Stimulated activated CD4-positive, alpha-beta T cell treated with anti-CD3 and anti-CD28 coated beads, Interleukin-4, amount 100 ng/mL, for 4 hours (primary cell): ENCODE measurements around the gene ADAM8.
"Not testable (repeated sequence)": the region's sequence is repeated elsewhere in the genome, so short reads cannot be mapped to it uniquely, and the experiment has no call there.

ENCODE experiments used
- DNase-seq, 2 experiments: peaks; one replicate each; pipeline ENCODE4 v3.0.0-alpha.2; 2020

ADAM8 gene

GRCh38 chr10:133247681-133248333 lies 28.9 kb downstream of the ADAM8 start:
- DNase-seq, result no peak

DNA sequence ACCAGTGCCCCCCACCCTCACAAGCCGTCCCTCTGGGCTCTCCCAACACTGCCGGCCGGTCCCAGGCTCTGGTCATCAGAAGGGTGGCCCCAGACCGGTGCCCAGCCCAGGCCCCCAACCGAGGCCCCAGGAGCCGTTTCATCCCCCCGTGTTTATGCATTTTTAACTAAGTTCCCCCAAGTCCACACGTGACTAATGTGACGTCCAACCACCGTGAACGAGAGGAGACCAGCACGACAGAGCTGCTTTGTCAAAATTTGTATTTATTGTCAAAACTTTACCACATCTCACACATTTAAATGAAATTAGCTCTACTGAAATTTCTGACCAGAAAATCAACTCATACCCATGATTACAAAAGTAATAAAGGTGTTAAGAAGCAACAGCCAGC lies 30.4 kb downstream of the ADAM8 start:
- no peak for DNase-seq

GRCh38 chr10:133245439-133246235 lies 31.0 kb downstream of the ADAM8 start:
- no peak for DNase-seq

GRCh38 chr10:133243593-133243992 lies 33.1 kb downstream of the ADAM8 start:
- no peak for DNase-seq

GRCh38 chr10:133242611-133243356 lies 33.9 kb downstream of the ADAM8 start:
- no peak for DNase-seq

DNA sequence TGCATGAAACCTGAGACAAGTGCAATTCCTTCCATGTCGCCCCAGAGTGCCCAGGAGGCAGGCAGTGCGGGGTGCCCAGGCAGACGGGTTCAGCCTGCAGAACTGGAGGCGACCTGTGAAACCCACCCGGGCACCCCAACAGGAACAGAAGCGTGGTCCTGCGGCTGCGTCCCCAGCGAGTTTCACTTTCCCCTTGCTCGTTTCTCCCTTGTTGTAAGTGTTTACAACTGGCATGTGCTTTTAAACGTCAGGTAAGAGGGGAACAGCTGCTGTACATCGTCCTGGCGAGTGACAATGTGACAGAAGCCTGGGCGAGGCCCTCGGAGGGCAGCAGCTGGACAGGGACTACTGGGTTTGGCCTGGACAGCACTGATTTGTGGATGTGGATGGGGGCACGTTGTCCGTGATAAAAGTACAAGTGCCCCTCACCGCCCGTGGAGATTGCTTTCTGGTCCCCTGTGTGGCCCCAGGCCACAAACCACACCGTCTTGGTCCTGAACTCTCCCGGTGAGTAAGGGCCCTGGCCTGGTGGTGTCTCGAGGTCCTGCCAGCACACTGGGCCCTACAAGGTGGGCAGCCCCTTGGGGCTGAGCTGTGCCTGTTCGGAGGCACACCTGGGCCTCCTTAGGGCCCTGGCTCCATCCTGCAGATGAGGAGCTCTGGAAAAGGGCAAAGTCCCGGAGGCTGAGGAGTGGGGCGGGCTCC lies 35.0 kb downstream of the ADAM8 start:
- DNase-seq, result no peak

- no peak for DNase-seq
These were observed 36.7 kb downstream of the ADAM8 start for GRCh38 chr10:133239990-133240389.

DNA sequence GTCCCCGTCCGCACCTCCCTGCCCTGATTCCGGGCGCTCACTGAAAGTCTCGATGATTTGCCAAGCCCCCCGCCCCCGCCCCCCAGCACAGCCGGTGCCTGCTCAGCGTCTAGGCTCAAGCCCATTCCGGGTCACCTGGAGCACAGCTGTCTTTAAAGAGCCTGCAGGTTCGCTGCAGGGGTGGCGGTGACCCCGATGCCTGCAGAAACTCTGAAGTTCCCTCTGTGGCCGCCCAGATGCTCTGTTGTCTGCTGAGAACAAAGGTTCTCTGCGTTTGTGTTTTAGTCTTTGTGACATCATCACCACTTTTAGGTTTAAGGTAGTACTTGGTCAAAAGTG lies 38.2 kb downstream of the ADAM8 start:
- no peak for DNase-seq

DNA sequence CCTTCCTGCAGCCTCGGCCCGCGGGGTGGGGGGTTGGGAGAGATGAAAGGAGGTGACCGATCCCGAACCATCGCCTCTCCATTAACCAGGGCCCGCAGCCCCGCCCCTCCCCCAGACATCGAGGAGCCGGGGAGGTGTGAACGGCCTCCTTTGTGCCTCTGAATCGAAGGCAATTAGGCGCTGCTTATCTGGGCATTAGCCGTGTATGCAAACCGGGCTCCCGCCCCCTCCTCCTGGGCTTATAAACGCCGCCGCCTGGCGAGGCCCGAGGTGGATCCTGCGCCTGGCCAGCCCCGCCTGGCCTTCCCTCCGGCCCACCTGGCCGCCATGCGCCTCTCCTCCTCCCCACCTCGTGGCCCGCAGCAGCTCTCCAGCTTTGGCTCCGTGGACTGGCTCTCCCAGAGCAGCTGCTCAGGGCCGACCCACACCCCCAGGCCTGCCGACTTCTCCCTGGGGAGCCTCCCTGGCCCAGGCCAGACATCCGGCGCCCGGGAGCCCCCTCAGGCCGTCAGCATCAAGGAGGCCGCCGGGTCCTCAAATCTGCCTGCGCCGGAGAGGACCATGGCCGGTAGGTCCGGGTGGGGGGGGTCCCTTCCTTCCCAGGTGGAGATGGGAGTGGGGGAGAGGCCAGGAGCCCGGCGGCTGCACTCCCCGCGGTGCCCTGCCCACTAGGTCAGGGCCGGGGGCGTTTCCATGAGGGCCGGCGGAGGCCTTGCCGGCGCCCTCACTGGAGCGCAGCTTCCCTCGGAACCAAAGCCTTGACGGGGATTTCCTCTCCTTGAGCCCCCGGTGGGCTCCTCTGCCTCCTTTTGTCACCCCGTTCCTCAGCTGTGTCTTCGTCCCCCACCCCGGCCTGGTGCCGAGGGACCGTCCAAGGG lies 38.8 kb downstream of the ADAM8 start, which contains the start of gene VENTX:
TSS of gene VENTX (plus strand) at position 268 of the 878 bp plus-strand sequence. CDS start at position 328, 60 bp downstream.
- DNase-seq, result no peak

- no peak for DNase-seq
These were observed 39.5 kb downstream of the ADAM8 start for GRCh38 chr10:133237241-133237587.

GRCh38 chr10:133236401-133237240 lies 40.0 kb downstream of the ADAM8 start:
- no peak for DNase-seq

GRCh38 chr10:133235932-133236331 lies 40.7 kb downstream of the ADAM8 start:
- DNase-seq, result no peak

DNA sequence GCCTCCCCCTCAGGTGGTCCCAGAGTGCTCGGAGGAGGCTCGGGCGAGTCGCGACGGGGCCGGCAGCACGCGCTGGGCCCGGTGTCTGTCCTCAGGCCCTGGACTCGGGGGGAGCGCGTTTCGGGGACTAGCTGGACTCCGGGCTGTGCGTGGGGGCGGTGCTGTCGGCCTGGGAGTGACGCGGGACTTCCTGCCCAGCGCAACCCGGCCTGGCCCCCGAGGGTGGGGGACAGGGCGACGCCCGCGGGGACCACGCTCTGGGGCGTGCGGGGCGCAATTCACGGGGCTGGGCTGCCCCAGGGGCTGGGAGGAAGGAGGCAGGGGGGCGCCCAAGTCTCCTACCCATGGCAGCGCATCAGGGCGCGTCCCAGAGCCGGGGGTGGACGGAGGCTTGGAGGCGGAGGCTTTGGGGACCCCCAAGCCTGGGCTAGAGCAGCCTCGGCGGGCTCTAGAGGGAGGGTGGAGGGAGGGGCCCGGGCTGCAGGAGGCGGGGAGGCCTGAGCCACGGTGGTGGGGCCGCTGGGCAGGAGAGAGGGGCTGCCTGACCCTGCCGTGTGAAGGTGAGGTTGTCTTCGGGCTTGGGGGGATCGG lies 41.3 kb downstream of the ADAM8 start:
- no peak for DNase-seq

- DNase-seq, result not testable (repeated sequence)
These were observed 41.9 kb downstream of the ADAM8 start for GRCh38 chr10:133234796-133235195.

- DNase-seq, result no peak
These were observed 44.6 kb downstream of the ADAM8 start for GRCh38 chr10:133231946-133232574.

DNA sequence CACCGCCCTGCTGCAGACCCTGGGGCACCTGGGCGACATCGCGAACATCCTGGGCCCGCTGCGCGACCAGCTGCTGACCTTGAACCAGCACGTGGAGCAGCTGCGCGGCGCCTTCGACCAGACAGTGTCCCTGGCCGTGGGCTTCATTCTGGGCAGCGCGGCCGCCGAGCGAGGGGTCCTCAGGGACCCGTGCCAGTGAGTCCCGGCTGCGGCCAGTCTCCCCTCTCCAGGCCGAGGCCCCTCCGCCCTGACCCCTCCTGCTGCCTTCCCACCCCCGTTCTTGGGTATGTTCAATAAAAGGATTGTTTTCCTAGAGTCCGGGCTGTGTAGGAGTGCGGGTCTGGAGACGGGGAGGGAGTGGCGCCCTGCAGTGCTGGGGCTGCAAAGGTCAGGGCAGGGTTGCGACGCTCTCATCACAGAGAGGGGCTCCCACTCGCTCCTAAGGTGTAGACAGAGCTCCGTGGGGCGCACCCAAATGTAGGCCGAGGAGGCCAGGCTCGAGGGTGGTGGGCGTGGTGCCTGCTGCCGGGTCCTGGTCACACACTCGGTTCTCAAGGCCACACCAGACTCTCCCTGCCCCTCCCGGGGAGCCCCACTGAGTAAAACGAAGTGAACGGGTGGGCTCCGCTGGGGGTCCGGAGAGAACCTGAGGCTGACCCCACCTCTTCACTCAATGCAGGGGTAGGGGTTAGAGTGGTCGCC lies 45.3 kb downstream of the ADAM8 start:
- DNase-seq, result no peak

GRCh38 chr10:133230387-133231195 lies 46.1 kb downstream of the ADAM8 start:
- no peak for DNase-seq

DNA sequence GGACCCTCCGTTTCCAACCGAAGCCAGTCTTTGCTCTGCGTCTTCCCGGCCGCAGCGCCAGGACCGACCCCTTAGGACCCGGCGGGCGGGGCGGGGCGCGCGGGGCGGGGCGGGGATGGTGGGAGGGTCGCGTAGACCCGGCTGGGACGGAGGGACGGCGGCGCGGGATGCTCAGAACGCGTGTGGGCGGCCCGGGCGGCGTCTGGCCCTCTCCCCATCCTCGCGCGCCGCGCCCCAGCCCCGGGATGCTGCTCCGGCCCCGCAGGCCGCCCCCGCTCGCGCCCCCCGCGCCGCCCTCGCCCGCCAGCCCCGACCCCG lies 46.7 kb downstream of the ADAM8 start, which contains the start of gene UTF1:
TSS of gene UTF1 (plus strand) at position 174 of the 318 bp plus-strand sequence. CDS start at position 246, 72 bp downstream.
- no peak for DNase-seq
